PC-9 (cell line): ENCODE measurements around the gene GNG4. TPM values are rescaled to one million over a fixed set of nuclear protein-coding genes. Genes with fewer than 3 reads are reported as not detected.

Experiments
- BruUV-seq: library from RNA; stranded (reverse); fragments of 400-500 nt; replicated peaks from 2 replicates; lab custom pipeline; 2021; lab: Mats Ljungman, UMichigan
- CTCF ChIA-PET: fragments of 300-600 bp; sonication (Branson Sonifier 250); formaldehyde crosslinking; loops from one replicate; lab custom pipeline; 2022; ENCODE audit warnings: antibody characterized with exemption; lab: Charles Lee
- POLR2A ChIA-PET: fragments of 300-600 bp; sonication (Branson Sonifier 250); formaldehyde crosslinking; loops from one replicate; lab custom pipeline; 2022; ENCODE audit warnings: antibody characterized with exemption; ENCODE audit not compliant: unreplicated experiment; lab: Charles Lee
- DNase-seq, 2 experiments: peaks; one replicate each; pipeline versions ENCODE4 v3.0.0 to v3.0.0-alpha.2; 2015 to 2022; ENCODE audit warnings: mixed read lengths in 1 of 2
- H2AFZ ChIP-seq: fragments of 200-600 bp; sonication (generic); 2 replicates; pipeline ENCODE4 v1.8.1; 2017; ENCODE audit warnings: antibody characterized with exemption
- H3F3A ChIP-seq: fragments of 200-600 bp; sonication (generic); 2 replicates; pipeline ENCODE4 v1.8.1; 2017; ENCODE audit warnings: antibody characterized with exemption, mild to moderate bottlenecking, low read depth; ENCODE audit not compliant: insufficient read depth
- H3K27ac ChIP-seq: fragments of 200-600 bp; sonication (generic); 2 replicates; pipeline ENCODE4 v1.6.1; 2016; ENCODE audit warnings: mixed run types
- H3K27me3 ChIP-seq: fragments of 200-600 bp; sonication (generic); 2 replicates; pipeline ENCODE4 v1.6.1; 2016; ENCODE audit warnings: low read depth, mixed run types; ENCODE audit not compliant: insufficient read depth
- H3K36me3 ChIP-seq: fragments of 200-600 bp; sonication (generic); 2 replicates; pipeline ENCODE4 v1.6.1; 2016; ENCODE audit warnings: low read depth, mixed run types
- H3K4me1 ChIP-seq: fragments of 200-600 bp; sonication (generic); replicated peaks from 2 replicates; pipeline ENCODE4 v1.6.1; 2016; ENCODE audit warnings: mixed run types; ENCODE audit not compliant: insufficient read depth
- H3K4me2 ChIP-seq: fragments of 200-600 bp; sonication (generic); 2 replicates; pipeline ENCODE4 v1.6.1; 2017; ENCODE audit warnings: mixed run types
- H3K4me3 ChIP-seq: fragments of 200-600 bp; sonication (generic); 2 replicates; pipeline ENCODE4 v1.6.1; 2016; ENCODE audit warnings: mixed run types
- H3K79me2 ChIP-seq: fragments of 200-600 bp; sonication (generic); 2 replicates; pipeline ENCODE4 v1.6.1; 2017; ENCODE audit warnings: low read depth, mixed run types
- H3K9me2 ChIP-seq: fragments of 200-600 bp; sonication (generic); 2 replicates; pipeline ENCODE4 v1.8.1; 2017; ENCODE audit warnings: mild to moderate bottlenecking; ENCODE audit not compliant: insufficient read depth
- H3K9me3 ChIP-seq: fragments of 200-600 bp; sonication (generic); 2 replicates; pipeline ENCODE4 v1.8.1; 2016; ENCODE audit warnings: low read depth; ENCODE audit not compliant: insufficient read depth
- H4K20me1 ChIP-seq: fragments of 200-600 bp; sonication (generic); 2 replicates; pipeline ENCODE4 v1.8.1; 2017; ENCODE audit not compliant: insufficient read depth
- CTCF ChIP-seq: fragments of 200-600 bp; sonication (generic); conservative IDR thresholded peaks from 2 replicates; pipeline ENCODE4 v1.6.1; 2017; ENCODE audit warnings: mixed run types, antibody characterized with exemption, mild to moderate bottlenecking, moderate library complexity
- EZH2 ChIP-seq: fragments of 200-600 bp; sonication (generic); IDR thresholded peaks from 2 replicates; pipeline ENCODE4 v1.8.0; 2017; ENCODE audit warnings: antibody characterized with exemption, low read depth
- intact Hi-C: fragments of 100-400 bp; cut with micrococcal nuclease; formaldehyde crosslinking; loops from one replicate; pipeline ENCODE4 v1.10.0; 2022; ENCODE audit not compliant: unreplicated experiment
- total RNA-seq: library from RNA; stranded (reverse); gene quantifications from 2 replicates; pipeline ENCODE4 v1.2.3, GENCODE V29; 2021

Gene GNG4
- total RNA-seq, 1 experiment from 2014 or later, result 16.3 TPM

GRCh38 chr1:235588916-235589515, 60.6 kb downstream of the GNG4 start:
- Histone ChIP-seq H4K20me1 (no peaks in the 10 kb centered on the region), H3K9me2 (no peaks in the 10 kb centered on the region), H2AFZ (no peak overlapping the region; the same call in 1 of the 2 replicates), H3K27ac (no peak overlapping the region), H3F3A (no peaks in the 10 kb centered on the region), H3K36me3 (no peaks in the 10 kb centered on the region), H3K27me3 (no peaks in the 10 kb centered on the region), H3K9me3 (no peaks in the 10 kb centered on the region), H3K4me1 (no peaks in the 10 kb centered on the region), H3K4me3 (no peak overlapping the region), H3K4me2 (no peak overlapping the region), H3K79me2 (no peaks in the 10 kb centered on the region)
- TF ChIP-seq EZH2 (no peak), CTCF (no peak)
- no TSS peak for BruUV-seq
- ChIA-PET CTCF (interaction anchor here (1.5 kb wide), 1 partner anchor 11 kb away, joined by 10 read pairs; no protein-coding TSS in a partner anchor), POLR2A (no interaction called here)
- DNase-seq, result peak in 1 of 2 experiments; percentile 10
- intact Hi-C loops, result no loop called here

GRCh38 chr1:235588156-235588555, 61.4 kb downstream of the GNG4 start:
- no peaks in the 10 kb centered on the region for H4K20me1 ChIP-seq
- no peak for DNase-seq
- no TSS peak for BruUV-seq

DNA sequence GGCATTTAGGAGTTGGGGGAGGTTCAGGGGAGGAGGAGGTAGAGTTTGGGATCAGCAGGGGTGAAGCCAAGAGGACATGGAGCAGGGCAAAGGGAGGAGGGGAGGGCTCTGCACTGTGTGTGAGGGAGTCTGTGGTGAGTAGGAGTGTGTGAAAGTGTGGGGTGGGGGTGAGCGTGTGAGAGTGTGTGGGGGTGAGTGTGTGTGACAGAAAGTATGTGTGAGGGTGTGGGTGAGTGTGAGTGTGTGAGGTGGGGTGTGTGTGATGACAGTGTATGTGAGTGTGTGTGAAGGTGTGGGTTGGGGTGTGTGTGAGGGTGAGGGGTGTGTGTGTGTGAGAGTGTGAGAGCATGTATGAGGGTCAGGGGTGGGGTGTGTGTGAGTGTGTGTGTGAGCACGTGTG, 62.6 kb downstream of the GNG4 start:
- Histone ChIP-seq H3K4me1 (no peaks in the 10 kb centered on the region), H2AFZ (no peak overlapping the region), H3K4me3 (no peak overlapping the region), H3K36me3 (no peaks in the 10 kb centered on the region), H3K79me2 (no peaks in the 10 kb centered on the region), H4K20me1 (no peaks in the 10 kb centered on the region), H3K9me2 (no peaks in the 10 kb centered on the region), H3K27me3 (no peaks in the 10 kb centered on the region), H3K9me3 (no peaks in the 10 kb centered on the region), H3K27ac (no peak overlapping the region), H3K4me2 (no peak overlapping the region), H3F3A (no peaks in the 10 kb centered on the region)
- no peak for TF ChIP-seq CTCF
- TF ChIP-seq EZH2, result no peak
- ChIA-PET POLR2A (no interaction called here), CTCF (no interaction called here)
- BruUV-seq, result no TSS peak
- intact Hi-C loops, result no loop called here
- DNase-seq, result no peak

More at GRCh38 chr1:235588156-235588555, 61.4 kb downstream of the GNG4 start:
- H3K4me3 ChIP-seq, result no peak overlapping the region
- H3K36me3 ChIP-seq, result no peaks in the 10 kb centered on the region
- TF ChIP-seq EZH2, result no peak
- TF ChIP-seq CTCF, result no peak
- H3K9me3 ChIP-seq, result no peaks in the 10 kb centered on the region
- H3K4me2 ChIP-seq, result no peak overlapping the region
- POLR2A ChIA-PET, result no interaction called here
- intact Hi-C loops, result no loop called here
- H3K9me2 ChIP-seq, result no peaks in the 10 kb centered on the region
- H3K27ac ChIP-seq, result no peak overlapping the region
- CTCF ChIA-PET, result interaction anchor here (0.6 kb wide), 1 partner anchor 10 kb away, joined by 3 read pairs; no protein-coding TSS in a partner anchor
- no peaks in the 10 kb centered on the region for H3K79me2 ChIP-seq
- no peaks in the 10 kb centered on the region for H3F3A ChIP-seq
- no peaks in the 10 kb centered on the region for H3K4me1 ChIP-seq
- H2AFZ ChIP-seq, result no peak overlapping the region
- H3K27me3 ChIP-seq, result no peaks in the 10 kb centered on the region
